Activated CD4-positive, CD25-positive, alpha-beta regulatory T cell treated with anti-CD3 and anti-CD28 coated beads, Interleukin-2, amount 50 U/mL, for 16 hours (primary cell): ENCODE data around the gene SLC29A3.
"Not testable (repeated sequence)": the region's sequence is repeated elsewhere in the genome, so short reads cannot be mapped to it uniquely, and the experiment has no call there.

Experiments used
- DNase-seq: peaks from one replicate; pipeline ENCODE4 v3.0.0-alpha.2; 2020; ENCODE audit warnings: low read depth, low spot score

Gene SLC29A3

DNA sequence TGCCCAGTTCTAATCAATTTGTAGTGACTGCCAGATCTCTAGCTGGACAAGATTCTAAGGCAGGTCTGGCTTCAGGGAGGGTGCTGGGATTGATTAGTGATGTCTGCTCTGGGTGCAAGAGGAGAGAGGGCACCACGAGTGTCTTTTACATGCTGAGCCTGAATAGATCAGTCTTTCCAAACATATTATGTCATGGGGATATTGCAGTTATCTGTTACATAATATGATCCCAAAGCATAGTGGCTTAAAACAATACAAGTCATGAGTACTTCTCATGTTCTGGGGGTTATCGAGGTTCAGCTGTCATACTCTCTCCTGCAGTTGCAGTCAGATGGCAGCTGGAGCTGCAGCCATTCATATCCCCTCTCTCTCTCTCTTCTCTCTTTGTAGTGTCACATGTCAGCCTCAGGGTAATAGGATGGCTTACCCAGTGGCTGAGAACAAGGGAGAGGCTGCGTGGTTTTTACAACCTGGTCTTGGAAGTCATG is 26.0 kb downstream of the SLC29A3 start:
- no peak for DNase-seq

DNA sequence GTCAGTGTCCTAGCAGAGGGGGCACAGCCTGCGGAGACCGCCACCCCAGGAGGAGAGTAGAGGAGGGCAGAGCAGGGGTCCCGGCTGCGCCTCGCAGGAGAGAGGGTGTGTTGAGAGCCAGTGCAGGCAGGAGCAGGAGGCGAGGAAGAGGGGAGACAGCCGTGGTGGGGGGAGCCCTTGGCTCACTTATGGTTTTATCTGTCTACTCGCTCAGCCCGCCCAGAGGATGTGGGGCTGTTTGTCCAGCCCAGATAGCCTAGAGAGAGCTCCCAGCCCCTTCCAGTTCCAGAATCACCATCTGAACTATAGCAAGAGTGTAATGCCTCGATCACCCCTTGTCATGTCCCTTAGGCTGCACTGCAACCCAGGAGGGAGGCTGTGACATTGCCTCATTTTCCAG is 26.6 kb downstream of the SLC29A3 start:
- DNase-seq = no peak

DNA sequence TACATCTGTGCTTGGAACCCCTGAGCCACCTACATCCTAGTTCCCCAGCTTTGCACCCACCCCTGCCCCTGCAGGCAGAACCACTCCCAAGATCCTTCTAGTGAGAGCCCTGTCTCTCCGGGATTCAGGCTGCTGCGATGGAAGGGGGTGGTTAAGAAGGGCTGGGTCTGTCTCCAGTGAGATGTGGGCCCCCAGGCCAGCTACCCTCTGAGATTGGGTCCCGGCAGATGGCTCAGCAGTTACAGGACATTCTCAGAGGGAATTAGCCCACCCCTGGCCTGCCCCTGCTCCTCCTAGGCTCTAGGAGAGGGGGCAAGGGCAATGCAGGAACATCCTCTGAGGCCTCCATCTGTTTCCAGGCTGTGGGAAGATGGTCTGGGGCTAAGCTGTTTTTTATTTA is 27.7 kb downstream of the SLC29A3 start:
- no peak for DNase-seq

DNA sequence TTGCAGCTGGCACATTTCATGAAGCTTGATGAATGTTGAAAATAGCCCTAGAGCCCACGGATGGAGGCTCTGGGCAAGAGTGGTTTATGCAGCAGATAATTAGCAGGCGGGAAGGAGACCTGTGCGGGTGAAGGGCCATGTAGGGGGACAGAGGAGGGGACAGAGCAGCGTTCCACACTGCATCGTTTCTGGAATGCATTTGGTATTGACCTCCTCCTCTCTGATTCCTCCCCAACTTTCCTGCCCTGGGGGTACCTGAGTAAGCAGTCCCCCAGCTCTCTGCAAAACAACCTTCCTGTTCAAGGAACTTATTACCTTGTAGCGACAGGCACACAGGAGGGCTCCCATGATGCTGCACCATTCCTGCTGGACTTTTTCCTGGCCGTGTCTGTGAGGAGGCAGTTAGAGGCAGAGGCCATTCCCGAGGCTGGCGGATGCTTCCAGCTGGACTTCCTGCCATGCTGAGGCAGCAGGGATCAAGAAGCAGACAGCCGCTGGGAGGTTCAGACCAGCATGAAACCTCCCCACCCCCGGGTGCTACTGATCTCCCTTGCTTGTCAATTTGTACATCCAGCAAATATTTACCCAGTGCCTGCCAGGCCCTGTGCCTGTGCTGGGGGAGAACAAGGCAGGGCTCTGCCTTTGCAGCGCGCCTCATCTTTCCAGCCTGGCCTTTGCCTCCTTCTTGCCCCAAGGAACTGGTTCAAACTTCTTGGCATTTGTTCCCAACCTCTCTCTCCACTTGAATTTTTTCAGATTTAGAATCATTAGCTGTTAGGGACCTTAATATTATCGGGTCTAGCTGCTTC is 28.7 kb downstream of the SLC29A3 start:
- no peak for DNase-seq

DNA sequence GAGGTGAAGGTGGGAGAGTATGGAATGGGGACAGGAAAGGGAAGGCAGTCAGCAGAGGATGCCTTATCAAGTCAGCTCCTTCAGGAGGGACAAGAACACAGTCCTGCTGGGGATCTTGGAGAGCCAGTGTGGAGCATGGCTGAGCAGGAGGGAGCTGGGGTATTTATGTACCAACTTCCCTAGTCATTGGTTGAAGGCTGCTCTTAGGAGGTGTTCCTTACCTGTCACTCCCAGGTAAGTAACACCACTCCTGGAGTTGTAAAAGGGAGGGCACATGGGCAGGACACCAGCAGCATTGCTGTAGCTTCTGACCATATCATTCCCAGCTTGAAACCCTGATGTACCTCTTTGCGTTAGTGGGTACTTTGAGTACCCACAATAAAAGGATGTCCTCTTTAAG is 29.8 kb downstream of the SLC29A3 start:
- DNase-seq = no peak

DNA sequence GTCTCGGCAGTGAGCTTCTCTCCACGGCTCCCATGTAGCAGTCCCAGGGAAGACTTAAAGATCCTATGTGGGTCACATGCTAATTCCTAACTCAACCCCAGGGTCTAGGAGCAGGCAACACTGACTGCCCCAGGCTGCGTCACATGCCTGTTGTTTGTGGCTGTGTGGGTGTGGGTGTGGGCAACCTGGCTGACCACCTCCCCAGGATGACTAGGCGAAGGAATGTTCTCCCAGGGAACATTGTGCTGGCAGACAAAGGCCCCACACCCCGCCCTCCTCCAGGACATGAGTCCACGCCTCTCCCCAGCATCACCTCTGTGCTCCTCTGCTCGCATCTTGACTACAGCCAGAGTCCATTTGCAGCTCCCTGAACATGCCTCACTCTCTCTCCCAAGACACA is 30.3 kb downstream of the SLC29A3 start:
- no peak for DNase-seq

DNA sequence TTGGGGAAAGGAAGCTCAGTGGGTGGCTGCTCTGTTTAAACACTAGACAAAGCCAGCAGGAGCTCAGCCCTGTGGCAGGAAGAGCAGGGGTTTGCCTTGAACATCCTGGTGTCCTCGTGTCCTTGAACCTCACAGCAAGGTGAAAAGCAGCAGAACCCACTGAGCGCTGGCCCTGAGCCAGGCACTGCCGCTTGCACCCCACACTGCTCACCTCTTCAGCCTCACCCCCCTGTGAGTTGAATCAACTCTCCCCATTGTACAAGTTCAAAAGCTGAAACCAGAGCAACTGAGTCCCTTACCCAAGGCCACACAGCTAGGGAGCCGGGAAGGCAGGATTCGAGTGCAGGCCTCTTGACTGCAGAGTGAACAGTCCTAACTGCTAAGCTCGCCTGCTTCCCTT is 32.0 kb downstream of the SLC29A3 start:
- no peak for DNase-seq

DNA sequence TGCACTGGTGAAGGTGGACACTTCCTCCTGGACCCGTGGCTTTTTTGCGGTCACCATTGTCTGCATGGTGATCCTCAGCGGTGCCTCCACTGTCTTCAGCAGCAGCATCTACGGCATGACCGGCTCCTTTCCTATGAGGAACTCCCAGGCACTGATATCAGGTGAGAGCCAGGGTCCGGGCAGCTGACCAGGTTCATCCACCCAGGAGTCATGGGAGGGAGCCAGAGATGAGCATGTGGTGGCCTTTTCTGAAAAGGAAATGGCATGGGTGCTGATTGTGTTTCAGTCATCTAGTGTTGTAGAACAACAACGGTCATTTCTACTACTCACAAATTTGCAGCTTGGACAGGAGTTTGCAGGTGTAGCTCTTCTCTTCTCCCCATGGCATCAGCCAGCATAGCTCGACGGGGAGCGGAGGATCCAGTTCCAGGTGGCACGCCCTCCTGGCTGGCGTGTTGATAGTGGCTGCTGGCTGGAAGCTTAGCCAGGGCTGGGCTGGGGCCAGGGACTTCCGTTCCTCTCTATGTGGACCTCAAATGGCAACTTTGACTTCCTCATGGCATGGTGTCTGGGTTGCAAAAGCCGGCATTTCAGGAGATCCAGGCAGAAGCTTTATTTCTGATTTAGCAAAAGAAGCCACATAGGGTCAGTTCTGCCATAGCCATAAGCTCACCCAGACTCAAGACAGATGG is 32.7 kb downstream of the SLC29A3 start:
- DNase-seq = no peak

DNA sequence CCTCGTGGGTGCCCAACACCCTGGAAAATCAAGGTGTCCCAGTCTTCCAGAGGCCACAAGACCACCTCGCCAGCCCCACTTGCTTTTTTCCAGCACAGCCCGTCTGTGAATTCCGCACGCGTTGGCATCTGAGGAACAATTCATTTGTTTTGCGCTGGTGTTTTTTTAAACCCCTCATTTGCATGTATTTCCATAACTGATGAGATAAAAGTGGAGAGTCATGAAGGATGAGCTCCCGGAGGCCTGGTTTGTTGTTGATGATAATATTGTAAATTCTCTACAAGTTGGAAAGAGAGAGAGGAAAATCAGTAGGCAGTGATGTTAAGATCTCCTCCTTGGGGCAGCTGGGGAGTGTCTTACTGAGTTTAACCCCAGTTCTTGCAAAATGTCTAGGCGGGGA is 34.6 kb downstream of the SLC29A3 start:
- DNase-seq = no peak

DNA sequence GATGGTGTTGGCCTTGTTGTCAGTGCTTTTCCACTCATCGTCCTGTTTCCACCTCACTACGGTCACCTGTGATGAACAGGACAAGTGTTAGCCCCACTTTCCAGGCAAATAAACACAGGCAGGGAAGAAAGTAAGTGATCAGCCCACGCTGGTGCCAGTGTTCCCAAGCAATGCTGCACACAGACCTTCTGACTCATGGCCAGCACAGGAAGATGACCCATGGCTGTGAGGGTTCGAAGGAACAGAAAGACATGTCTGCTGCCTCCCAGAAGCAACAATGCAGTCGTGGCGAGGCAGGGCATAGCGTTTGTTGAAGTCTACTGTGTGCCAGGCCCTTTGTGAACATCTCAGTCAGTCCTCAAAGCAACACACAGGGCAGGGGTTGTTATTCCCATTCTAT is 35.7 kb downstream of the SLC29A3 start:
- no peak for DNase-seq

DNA sequence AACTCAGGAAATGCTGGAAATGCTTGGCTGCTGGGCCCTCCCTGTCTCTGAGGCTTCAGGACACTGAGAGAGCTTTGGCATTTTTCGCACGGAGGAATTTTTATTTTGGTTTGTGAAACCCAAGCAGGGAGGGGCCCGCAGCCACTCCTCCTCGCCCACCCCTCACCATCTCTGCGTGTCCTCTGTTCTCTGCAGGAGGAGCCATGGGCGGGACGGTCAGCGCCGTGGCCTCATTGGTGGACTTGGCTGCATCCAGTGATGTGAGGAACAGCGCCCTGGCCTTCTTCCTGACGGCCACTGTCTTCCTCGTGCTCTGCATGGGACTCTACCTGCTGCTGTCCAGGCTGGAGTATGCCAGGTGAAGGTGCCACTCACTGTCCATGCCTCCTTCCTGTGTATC is 36.8 kb downstream of the SLC29A3 start:
- no peak for DNase-seq

DNA sequence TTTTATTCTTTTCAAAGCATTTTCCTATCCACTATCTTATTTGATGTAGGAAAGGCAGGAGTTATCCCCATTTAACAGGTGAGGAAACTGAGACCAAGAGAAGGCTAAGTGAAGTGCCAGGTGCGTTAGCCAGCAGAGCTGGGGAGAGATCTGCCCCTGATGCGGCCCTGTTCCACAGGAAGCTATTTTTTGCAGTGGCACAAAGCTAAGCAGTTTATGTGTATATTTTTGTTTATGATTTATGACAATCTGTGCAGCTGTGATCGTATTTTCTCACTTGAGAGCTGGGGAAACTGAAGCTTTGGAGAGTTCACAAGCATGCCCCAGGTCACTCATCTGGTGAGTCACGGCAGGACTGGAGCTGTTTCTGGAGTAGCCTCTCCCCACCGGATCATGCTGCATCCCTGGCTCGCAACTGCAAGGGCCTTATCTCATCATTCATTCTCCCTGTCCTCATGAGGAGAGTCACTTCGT is 38.8 kb downstream of the SLC29A3 start:
- no peak for DNase-seq

DNA sequence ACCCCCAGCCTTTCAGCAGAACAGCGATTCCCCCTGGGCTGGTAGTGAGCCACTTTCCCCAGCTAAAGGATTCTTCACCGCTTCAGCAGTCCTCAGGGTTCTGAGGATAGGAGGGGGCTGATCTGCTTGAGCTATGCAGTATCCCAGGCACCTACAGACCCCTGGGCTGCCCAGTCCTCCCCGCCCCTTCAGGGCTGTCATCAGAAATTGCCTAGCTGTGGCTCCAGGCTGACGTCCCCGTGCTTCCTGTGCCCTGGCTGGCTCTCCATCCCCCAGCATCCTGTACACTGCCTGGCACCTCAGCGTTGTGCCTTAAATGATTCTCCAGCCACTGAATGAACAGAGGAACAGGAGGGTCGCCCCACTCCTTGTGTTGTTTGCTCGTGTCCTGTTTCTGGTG is 39.2 kb downstream of the SLC29A3 start:
- DNase-seq = no peak

DNA sequence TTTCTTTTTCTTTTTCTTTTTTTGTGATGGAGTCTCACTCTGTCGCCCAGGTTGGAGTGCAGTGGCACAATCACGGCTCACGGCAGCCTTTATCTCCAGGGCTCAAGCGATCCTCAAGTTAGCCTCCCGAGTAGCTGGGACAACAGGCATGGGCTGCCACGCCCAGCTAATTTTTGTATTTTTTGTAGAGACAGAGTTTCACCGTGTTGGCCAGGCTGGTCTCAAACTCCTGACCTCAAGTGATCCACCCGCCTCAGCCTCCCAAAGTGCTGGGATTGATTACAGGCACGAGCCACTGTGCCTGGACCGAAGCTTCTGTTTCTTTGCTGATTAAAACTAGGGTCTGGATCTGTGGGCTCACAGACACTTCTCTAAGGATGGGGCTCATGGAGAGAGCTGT is 39.8 kb downstream of the SLC29A3 start:
- not testable (repeated sequence) for DNase-seq

DNA sequence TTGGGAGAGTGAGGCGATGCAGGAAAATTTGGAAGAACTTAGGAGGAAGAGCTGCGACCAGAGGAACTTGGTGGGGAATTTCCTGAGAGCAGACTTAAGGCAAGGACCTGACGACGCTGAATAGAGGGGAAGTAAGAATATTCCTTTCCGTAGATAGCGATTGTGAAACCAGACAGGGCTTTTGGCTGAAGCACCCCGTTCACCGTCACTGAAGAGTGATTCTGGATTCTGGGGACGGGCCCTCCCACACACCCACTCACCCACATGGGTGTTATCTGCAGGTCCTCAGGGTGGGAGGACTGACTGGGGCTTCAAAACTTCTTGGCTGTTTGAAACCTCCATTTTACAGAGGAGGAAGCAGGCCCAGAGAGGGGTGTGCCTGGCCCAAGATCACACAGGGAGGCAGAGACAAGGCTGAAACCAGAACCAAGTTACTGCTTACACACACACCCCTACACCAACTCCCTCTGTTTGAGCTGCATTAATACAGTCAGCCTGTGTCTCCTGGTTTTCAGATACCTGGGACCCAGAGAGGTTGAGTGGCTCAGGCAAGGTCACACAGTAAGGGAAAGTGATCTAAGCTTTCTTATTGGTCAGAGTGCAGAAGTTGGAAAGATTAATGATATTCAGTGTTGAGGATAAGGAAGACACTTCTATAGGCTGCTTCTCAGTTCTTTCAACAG is 40.4 kb downstream of the SLC29A3 start:
- DNase-seq = no peak

DNA sequence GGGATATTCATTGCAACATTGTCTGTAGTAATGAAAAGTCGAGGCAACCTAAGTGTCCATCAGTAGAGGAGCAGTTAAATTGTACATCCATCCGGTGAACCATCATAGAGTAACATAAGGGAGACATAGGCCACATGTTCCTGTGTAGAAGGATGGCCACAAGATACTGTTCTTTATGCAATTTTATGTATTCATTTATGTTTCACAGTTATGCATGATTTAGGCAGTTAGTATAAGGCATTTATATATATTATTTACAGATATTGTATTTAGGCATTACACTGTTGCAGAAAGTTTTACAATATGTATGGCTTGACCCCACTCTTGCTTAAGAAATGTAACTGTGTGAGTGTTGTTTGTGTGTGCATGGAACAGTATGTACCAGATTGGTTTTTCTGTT is 41.7 kb downstream of the SLC29A3 start:
- DNase-seq = no peak

DNA sequence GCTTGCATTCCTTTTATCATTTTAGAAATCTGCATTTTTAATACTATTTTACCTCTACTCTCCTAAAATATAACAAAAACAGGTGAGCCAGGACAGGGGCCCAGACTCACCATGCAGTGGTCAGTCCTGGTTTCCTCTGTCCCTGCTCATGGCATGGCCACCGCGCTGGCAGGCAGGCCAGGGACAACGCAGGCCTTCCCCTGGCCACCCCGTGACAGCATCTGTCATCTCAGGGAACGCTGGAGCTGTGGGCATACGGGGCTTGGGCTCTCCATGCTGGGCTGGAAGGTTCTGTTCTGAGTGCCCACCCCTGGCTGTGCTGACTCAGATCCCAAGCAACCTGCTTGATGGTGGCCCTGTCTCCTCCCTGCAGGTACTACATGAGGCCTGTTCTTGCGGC is 42.5 kb downstream of the SLC29A3 start:
- no peak for DNase-seq

DNA sequence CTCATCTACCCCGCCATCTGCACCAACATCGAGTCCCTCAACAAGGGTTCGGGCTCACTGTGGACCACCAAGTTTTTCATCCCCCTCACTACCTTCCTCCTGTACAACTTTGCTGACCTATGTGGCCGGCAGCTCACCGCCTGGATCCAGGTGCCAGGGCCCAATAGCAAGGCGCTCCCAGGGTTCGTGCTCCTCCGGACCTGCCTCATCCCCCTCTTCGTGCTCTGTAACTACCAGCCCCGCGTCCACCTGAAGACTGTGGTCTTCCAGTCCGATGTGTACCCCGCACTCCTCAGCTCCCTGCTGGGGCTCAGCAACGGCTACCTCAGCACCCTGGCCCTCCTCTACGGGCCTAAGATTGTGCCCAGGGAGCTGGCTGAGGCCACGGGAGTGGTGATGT is 43.1 kb downstream of the SLC29A3 start:
- no peak for DNase-seq

DNA sequence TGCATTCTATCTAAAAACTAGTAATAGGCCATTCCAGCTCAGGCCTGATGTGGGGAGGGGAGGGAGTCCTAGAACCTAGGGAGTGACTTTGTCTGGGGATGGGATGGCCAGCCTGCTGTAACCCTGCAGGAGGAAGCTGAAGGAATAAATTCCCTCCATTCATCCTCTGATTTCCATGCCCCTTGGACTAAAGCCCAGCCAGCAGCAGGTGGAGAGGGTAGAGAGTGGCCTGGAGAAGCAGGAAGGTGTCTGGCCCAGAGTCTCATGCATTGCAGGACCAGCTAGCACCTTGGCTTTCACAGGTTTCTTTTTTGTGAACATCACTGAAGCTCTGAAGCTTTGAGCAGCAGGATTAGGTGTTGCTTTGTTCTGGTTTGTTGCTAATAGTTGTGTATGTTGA is 44.9 kb downstream of the SLC29A3 start:
- DNase-seq = no peak

DNA sequence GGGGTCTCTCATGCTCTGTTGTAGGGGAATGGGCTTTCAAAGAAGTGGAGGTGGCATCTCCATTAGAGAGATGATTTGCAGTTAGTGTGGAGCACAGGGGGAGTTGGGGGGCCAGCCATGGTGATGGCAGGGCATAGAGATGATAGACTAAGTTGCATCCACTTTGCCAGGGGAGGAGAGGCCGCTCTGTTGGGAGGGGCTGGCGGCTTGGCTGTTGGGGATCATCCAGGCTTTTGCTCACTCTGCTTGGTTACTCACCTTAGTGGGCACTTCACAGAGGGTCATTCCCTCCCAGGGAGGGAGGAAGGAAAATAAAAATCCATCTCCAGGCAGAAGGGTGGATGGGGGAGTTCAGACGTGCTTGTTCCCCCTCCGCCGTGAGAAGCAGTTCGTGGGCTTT is 46.3 kb downstream of the SLC29A3 start:
- no peak for DNase-seq

DNA sequence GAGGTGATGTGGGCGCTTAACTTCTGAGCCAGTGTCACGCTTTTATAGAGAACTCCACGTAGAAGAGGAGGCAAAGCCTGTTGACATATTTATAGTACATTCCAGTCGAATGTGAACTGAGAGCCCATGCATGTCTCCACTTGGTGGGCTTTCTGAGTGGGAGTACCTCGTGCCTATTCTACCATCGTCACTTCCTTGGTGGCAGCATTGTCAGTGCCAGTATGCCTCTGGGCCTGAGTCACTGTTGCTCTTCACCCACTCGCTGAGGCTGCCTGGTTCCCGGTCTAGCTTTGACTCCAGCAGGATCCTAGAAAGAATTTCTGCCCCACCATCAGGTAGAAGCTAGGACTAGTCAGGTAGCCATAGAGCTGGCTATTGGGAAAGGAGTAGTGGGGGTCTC is 47.6 kb downstream of the SLC29A3 start:
- no peak for DNase-seq

DNA sequence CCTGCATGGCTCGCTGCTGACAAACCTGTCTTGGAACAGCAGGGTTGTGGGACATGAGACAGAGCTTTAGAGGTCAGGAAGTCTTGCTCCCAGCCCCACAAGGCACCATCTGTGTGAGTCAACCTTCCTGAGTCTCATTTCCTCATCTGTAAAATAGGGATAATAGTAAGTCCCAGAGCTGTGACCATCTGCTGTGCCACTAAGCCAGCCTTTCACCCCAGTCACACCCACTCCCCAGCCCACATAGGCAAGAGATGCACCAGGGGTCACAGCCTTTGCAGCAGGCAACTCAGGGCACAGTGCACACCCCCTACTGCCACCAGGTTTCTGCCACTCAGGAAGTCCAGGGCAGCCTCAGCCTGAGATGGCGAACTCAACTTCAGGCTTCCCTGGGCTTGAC is 48.2 kb downstream of the SLC29A3 start:
- no peak for DNase-seq

DNA sequence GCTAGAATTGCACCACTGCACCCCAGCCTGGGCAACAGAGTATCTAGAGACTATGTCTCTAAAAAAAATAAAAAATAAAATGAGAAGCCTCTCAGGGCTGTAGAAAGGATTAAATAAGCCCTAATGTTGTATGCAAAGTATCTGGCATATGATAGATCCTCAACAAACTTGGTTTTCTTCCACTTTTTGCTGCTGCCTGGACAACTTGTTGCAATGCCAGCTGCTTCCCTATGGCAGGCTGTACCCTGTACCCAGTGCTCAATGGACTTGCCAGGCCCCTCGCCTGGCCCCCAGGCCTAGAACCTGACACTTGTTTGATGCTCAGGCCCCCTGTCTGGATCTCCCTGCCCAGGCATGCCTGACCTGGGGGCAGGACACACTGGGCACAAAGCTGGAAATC is 49.1 kb downstream of the SLC29A3 start:
- no peak for DNase-seq
